Esophagus muscularis mucosa (tissue), 3 donors: ENCODE measurements around the gene NFATC2IP.

Experiments
- CTCF ChIP-seq, 3 experiments: fragments of 200-600 bp in 2 of 3; fragments of 450-650 bp in 1 of 3; sonication (generic) in 2 of 3; IDR thresholded peaks; one replicate each; pipeline ENCODE4 v1.5.1; 2017 to 2019; ENCODE audit warnings: antibody characterized with exemption in 3 of 3, mild to moderate bottlenecking in 2 of 3, moderate library complexity in 1 of 3
- POLR2A ChIP-seq: fragments of 450-650 bp; IDR thresholded peaks from one replicate; pipeline ENCODE4 v1.6.1; 2017; ENCODE audit warnings: antibody characterized with exemption, moderate library complexity, mild to moderate bottlenecking, low read depth

- no peak for TF ChIP-seq CTCF (IDR thresholded peaks at IDR 0.05)
- no peak for TF ChIP-seq POLR2A
These were observed 33.9 kb downstream of the NFATC2IP start, which contains the start of gene LAT for GRCh38 chr16:28984619-28985135.
